ENCODE results near the gene RIPPLY3.
"Not testable (repeated sequence)": the region's sequence is repeated elsewhere in the genome, so short reads cannot be mapped to it uniquely, and the experiment has no call there.

RIPPLY3 gene

DNA sequence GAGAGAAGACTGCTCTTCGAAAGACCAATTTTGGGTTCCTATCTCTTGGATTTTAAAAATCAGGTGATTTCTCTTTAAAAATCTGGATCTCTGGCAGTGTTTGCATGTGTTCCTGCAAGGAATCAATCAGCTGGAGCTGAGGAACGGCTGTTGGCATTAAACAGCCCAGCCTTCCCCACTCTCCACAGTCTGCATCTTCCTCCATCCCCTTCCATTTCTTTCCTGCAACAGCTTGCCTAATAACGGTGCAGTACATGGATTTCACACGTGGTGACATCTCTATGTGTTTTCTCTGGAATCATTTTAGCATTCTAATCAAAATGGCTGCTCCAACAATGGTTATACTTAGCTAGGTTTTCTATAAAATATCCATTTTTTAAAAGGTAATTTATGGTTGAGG lies 20.0 kb downstream of the RIPPLY3 start:
- H3K4me3 Mint-ChIP-seq: no peak overlapping the region
- H3K27ac Mint-ChIP-seq: no peak overlapping the region
- peaks cover 4% of the 10 kb centered on the region for H3K27me3 Mint-ChIP-seq
- DNase-seq (ENCODE audit: low spot score in 2 of 2) (no peak), ATAC-seq (ENCODE audit: low read depth) (no peak)
- H3K9me3 Mint-ChIP-seq: peaks cover 2% of the 10 kb centered on the region
- peaks cover 5% of the 10 kb centered on the region for H3K36me3 Mint-ChIP-seq
- no peaks in the 10 kb centered on the region for H3K4me1 Mint-ChIP-seq

DNA sequence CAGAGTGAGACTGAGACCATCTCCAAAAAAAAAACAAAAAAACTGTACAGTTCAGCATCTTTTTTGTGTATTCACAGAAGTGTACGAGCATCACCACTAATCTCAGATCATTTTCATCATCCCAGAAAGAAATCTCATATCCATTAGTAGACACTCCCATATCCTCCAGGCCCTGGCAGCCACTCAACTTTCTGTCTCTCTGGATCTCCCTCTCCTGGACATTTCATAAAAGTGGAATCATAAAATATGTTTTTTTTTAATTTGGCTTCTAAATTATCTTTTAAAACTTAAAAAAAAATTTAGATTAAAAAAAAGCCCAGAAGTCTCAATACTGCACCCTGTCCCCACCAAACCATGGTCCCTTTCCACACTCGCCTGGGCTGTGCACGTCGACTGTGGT lies 22.1 kb downstream of the RIPPLY3 start:
- DNase-seq (ENCODE audit: low spot score in 2 of 2) (no peak), ATAC-seq (ENCODE audit: low read depth) (no peak)
- no peak overlapping the region for H3K27ac Mint-ChIP-seq
- H3K27me3 Mint-ChIP-seq: peaks cover 4% of the 10 kb centered on the region
- H3K4me1 Mint-ChIP-seq: no peaks in the 10 kb centered on the region
- H3K4me3 Mint-ChIP-seq: no peak overlapping the region
- H3K9me3 Mint-ChIP-seq: no peaks in the 10 kb centered on the region
- peaks cover under 1% of the 10 kb centered on the region for H3K36me3 Mint-ChIP-seq

DNA sequence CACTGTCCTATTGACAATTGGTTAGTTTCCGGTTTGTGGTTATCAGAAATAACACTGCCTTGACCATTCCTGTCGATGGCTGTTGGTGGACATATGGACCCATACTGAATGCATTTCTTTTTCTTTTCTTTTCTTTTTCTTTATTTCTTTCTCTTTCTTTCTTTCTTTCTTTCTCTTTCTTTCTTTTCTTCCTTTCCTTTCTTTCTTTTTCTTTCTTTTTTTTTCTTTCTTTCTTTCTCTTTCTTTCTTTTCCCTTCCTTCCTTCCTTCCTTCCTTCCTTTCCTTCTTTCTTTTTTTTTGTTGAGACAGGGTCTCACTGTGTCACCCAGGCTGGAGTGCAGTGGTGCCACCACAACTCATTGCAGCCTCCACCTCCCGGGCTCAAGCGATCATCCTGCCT lies 24.4 kb downstream of the RIPPLY3 start:
- Mint-ChIP-seq H3K4me1 (no peaks in the 10 kb centered on the region), H3K27me3 (peaks cover 4% of the 10 kb centered on the region), H3K9me3 (no peaks in the 10 kb centered on the region), H3K4me3 (no peak overlapping the region), H3K36me3 (no peaks in the 10 kb centered on the region), H3K27ac (no peak overlapping the region)
- DNase-seq (ENCODE audit: low spot score in 2 of 2): no peak
- no peak for ATAC-seq (ENCODE audit: low read depth)

DNA sequence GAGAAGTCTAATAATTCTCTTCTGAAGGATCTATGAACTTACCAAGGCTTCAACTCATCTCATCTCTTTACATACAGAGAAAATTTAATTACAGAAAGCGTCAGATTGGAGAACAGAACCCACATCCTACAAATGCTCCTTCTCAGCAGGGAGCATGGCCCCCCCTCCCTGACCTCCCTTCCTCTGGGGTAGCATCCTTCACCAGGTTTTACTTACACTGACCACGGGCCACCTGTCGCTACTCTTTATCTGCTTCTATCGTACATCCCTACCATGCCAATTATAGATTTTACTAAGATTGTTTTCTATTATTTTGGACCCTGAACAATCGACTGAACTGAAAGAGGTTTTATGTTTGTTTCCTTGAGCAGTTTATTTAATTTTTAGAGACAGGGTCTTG lies 25.8 kb downstream of the RIPPLY3 start:
- Mint-ChIP-seq H3K27me3 (peaks cover 1% of the 10 kb centered on the region), H3K4me1 (no peaks in the 10 kb centered on the region), H3K27ac (no peak overlapping the region), H3K36me3 (no peaks in the 10 kb centered on the region), H3K9me3 (no peaks in the 10 kb centered on the region), H3K4me3 (no peak overlapping the region)
- ATAC-seq (ENCODE audit: low read depth) (no peak), DNase-seq (ENCODE audit: low spot score in 2 of 2) (no peak)

DNA sequence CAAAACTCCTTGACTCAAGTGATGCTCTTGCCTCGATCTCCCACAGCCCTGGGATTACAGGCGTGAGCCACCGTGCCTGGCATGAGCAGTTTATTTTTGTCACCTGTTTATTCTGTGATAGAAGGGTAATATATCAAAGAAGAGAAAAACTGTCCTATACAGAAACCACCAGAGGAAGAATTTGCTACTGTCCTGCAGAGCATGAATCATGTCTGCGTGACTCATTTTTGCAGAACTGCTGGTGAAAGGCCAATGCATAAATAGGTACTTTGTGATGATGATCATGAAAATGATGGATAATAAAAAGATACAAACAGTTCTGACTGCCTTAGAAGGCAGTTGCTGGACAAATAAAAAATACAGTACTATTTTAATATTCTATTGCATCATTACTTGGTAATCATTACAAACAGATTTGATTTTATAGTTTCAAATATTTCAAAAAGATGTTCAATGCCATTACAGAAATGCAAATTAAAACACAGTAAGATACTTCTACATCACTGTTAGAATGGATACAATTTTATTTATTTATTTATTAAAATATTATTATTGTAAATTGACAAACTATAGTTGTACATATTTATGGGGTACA lies 26.5 kb downstream of the RIPPLY3 start:
- H3K36me3 Mint-ChIP-seq: no peaks in the 10 kb centered on the region
- no peaks in the 10 kb centered on the region for H3K4me1 Mint-ChIP-seq
- H3K27me3 Mint-ChIP-seq: peaks cover 1% of the 10 kb centered on the region
- no peak overlapping the region for H3K4me3 Mint-ChIP-seq
- ATAC-seq (ENCODE audit: low read depth): no peak
- no peak overlapping the region for H3K27ac Mint-ChIP-seq
- DNase-seq (ENCODE audit: low spot score in 2 of 2): no peak
- no peaks in the 10 kb centered on the region for H3K9me3 Mint-ChIP-seq

DNA sequence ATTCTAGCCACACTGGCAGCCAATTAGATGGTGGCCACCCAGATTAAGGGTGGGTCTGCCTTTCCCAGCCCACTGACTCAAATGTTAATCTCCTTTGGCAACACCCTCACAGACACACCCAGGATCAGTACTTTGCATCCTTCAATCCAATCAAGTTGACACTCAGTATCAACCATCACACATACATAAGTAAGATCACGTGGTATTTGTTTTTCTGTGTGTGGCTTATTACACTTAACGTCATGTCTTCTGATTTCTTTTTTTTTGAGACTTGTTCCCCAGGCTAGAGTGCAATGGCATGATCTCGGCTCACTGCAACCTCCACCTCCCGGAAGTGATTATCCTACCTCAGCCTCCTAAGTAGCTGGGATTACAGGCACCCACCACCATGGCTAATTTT lies 27.9 kb downstream of the RIPPLY3 start:
- not testable (repeated sequence) for H3K27me3 Mint-ChIP-seq; H3K4me1 Mint-ChIP-seq; H3K36me3 Mint-ChIP-seq; ATAC-seq (ENCODE audit: low read depth); H3K27ac Mint-ChIP-seq; H3K4me3 Mint-ChIP-seq; DNase-seq (ENCODE audit: low spot score in 2 of 2); H3K9me3 Mint-ChIP-seq

DNA sequence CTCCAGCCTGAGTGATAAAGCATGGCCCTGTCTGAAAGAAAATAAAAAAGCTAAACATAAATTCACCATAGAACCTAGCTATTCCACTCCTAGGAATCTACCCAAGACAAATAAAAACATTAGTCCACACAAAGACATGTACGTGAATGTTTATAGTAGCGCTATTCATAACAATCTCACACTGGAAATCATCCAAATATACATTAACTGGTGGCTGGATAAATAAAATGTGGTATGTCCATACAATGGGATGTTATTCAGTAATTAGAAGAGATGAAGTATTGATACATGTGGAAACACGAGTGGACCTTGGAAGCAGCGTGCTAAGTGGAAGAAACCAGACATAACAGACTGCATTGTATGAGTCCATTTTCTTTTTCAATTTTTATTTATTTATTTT lies 29.7 kb downstream of the RIPPLY3 start:
- Mint-ChIP-seq H3K27me3 (peaks cover 2% of the 10 kb centered on the region), H3K4me1 (no peaks in the 10 kb centered on the region), H3K4me3 (no peak overlapping the region), H3K36me3 (no peaks in the 10 kb centered on the region), H3K9me3 (no peaks in the 10 kb centered on the region), H3K27ac (no peak overlapping the region)
- no peak for DNase-seq (ENCODE audit: low spot score in 2 of 2)
- no peak for ATAC-seq (ENCODE audit: low read depth)

DNA sequence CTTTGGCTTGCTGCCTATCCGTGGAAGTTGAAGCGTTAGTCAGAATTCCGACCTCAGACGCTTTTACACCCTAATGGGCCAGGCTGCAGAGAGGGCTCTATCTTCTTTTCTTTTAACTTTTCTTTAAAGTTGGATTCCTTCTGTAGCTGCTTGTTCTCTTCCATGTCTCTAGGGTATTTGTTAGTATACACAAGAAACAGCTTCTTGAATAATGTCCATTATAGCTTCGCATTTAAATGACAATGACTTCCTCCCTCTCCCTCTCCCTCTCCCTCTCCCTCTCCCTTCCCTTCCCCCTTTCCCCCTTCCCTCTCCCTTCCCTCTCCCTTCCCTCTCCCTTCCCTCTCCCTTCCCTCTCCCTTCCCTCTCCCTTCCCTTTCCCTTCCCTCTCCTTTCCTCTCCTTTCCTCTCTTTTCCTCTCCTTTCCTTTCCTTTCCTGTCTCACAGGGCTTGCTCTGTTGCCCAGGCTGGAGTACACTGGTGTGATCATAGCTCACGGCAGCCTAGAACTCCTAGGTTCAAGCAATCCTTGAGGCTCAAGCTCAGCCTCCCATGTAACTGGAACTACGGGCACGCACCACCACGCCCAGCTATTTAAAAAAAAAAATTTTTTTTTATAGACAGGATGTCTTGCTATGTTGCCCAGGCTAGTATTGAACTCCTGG lies 33.0 kb downstream of the RIPPLY3 start:
- H3K9me3 Mint-ChIP-seq: no peaks in the 10 kb centered on the region
- no peaks in the 10 kb centered on the region for H3K36me3 Mint-ChIP-seq
- H3K27me3 Mint-ChIP-seq: peaks cover 6% of the 10 kb centered on the region
- H3K4me3 Mint-ChIP-seq: no peak overlapping the region
- ATAC-seq (ENCODE audit: low read depth) (no peak), DNase-seq (ENCODE audit: low spot score in 2 of 2) (no peak)
- peaks cover under 1% of the 10 kb centered on the region for H3K4me1 Mint-ChIP-seq
- H3K27ac Mint-ChIP-seq: no peak overlapping the region

DNA sequence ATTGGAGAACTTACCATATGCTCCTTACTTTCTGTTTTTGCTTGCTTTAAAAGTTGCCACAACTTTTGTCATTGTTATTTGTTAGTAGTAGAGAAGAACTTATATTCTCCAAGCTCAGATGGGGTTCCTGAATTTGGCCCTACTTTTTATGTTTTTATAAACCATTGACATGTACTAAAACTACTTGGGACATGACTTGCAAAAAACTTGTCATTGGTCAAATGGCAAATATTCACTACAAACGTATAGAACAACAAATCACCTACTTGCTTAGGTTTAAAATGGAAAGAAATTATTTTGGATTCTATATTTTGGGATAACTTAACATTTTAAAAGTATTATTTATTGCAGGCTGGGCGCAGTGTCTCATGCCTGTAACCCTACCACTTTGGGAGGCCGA lies 33.7 kb downstream of the RIPPLY3 start:
- no peak overlapping the region for H3K27ac Mint-ChIP-seq
- peaks cover 7% of the 10 kb centered on the region for H3K4me1 Mint-ChIP-seq
- no peaks in the 10 kb centered on the region for H3K9me3 Mint-ChIP-seq
- no peaks in the 10 kb centered on the region for H3K36me3 Mint-ChIP-seq
- H3K27me3 Mint-ChIP-seq: peaks cover 6% of the 10 kb centered on the region
- H3K4me3 Mint-ChIP-seq: no peak overlapping the region
- no peak for ATAC-seq (ENCODE audit: low read depth)
- DNase-seq (ENCODE audit: low spot score in 2 of 2): no peak

DNA sequence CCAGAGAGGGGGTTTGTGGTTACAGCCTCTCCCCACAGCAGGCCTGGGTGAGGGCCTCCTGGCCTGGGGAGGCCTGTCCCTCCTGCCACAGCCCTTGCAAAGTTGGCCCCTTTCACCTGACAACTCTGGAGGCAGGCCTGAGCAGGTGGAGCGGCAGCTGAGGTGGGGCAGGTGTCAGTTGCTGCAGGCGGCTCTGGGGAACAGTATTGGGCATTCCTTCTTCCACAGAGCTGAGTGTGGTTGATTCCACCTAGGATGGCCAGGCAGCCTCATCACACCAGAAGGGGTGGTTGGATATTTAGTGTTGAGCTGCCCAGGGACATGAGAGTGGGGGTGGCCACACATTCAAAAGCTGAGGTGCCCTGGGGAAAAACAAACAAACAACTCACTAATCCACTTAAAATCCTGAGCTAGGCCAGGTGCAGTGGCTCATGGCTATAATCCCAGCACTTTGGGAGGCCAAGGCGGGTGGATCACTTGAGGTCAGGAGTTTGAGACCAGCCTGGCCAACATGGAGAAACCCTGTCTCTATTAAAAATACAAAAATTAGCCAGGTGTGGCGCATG lies 35.3 kb downstream of the RIPPLY3 start:
- Mint-ChIP-seq H3K27me3 (peaks cover 12% of the 10 kb centered on the region), H3K9me3 (no peaks in the 10 kb centered on the region), H3K27ac (no peak overlapping the region), H3K4me1 (peaks cover 8% of the 10 kb centered on the region), H3K36me3 (no peaks in the 10 kb centered on the region), H3K4me3 (no peak overlapping the region)
- DNase-seq (ENCODE audit: low spot score in 2 of 2) (no peak), ATAC-seq (ENCODE audit: low read depth) (no peak)

DNA sequence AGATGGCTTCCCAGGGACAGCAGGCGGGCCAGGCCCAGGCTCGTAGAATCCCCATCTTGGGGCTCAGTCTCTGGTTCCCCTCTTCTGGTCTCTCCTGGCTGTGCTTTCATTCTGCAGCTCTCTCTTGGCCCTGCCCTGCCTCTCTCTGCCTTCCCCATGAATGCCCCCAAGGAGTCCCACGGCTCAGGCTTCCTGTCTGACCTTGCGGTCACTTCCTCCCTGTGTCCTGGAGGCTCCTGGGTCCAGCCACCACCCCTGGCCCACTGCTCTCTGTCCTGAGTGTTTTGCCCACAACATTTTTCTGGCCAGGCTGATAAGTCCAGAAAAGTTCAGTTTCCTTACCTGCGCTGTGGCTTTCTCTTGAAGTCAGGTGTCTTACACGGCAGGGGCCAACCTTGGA lies 37.3 kb downstream of the RIPPLY3 start:
- Mint-ChIP-seq H3K4me1 (peaks cover 8% of the 10 kb centered on the region), H3K4me3 (no peak overlapping the region), H3K27ac (no peak overlapping the region), H3K9me3 (no peaks in the 10 kb centered on the region), H3K27me3 (peaks cover 12% of the 10 kb centered on the region), H3K36me3 (no peaks in the 10 kb centered on the region)
- DNase-seq (ENCODE audit: low spot score in 2 of 2): no peak
- no peak for ATAC-seq (ENCODE audit: low read depth)

DNA sequence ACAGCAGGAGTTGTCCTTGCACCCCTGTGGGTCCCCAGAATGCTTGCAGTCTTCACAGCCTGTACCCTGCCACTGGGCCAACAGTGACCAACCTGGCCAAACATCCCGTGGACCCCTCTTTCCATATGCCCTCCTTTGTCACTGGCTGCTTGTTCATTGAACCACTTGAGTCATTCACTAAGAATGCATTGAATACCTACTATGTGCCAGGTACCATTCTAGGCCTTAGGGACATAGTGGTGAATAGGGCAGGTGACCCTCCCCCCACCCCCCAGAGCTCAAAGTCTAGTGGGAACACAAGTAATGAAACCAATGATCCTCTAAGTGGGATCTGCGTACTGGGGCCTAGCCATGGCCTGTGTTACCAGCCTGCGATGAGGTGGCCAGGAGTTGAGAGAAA lies 38.1 kb downstream of the RIPPLY3 start:
- Mint-ChIP-seq H3K27ac (no peak overlapping the region), H3K4me1 (peaks cover 8% of the 10 kb centered on the region), H3K27me3 (peaks cover 11% of the 10 kb centered on the region), H3K36me3 (no peaks in the 10 kb centered on the region), H3K9me3 (no peaks in the 10 kb centered on the region), H3K4me3 (no peak overlapping the region)
- ATAC-seq (ENCODE audit: low read depth): no peak
- DNase-seq (ENCODE audit: low spot score in 2 of 2): no peak

DNA sequence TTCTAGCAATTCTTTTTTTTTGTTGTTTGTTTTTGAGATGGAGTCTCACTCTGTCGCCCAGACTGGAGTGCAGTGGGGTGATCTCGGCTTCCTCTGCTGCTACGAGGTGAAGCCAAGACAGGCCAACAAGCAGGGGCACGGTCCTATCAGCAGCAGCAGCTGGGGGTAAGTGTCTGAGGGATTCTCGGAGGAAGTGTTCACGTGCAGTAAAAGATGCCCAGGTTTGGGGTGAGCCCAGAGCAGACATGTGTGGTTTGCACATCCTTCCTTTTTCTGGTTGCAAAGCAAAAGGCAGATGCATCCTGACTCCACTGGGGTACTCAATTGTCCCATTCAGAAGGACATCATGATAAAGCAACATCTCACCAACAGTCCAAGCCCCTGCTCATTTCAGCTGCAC lies 38.6 kb downstream of the RIPPLY3 start:
- peak; percentile 93 for ATAC-seq (ENCODE audit: low read depth)
- Mint-ChIP-seq H3K27ac (no peak overlapping the region), H3K4me3 (no peak overlapping the region)

DNA sequence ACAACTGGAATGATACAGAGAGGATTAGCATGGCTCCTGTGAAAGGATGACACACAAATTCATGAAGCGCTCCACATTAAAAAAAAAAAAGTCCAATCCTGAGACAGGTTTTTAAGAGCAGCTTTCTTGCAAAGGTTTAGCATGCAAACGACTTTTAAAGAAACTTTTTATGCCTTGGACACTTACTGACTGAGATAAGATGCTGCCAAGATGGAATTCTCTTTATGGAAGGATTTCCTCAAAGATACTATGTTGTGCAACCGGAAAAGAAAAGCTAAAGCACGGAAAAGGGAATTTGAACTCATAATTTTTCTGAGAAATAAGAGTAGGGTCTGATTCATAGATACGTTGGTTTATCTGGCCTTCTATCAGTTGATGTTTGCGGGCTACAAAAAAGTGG lies 39.1 kb downstream of the RIPPLY3 start:
- ATAC-seq (ENCODE audit: low read depth) (no peak), DNase-seq (ENCODE audit: low spot score in 2 of 2) (no peak)
- H3K4me3 Mint-ChIP-seq: no peak overlapping the region
- no peak overlapping the region for H3K27ac Mint-ChIP-seq
- H3K4me1 Mint-ChIP-seq: peaks cover 8% of the 10 kb centered on the region
- H3K36me3 Mint-ChIP-seq: no peaks in the 10 kb centered on the region
- peaks cover 17% of the 10 kb centered on the region for H3K27me3 Mint-ChIP-seq
- no peaks in the 10 kb centered on the region for H3K9me3 Mint-ChIP-seq

More for the DNA sequence above, 38.6 kb downstream of the RIPPLY3 start:
- H3K4me1 Mint-ChIP-seq: peaks cover 8% of the 10 kb centered on the region
- H3K27me3 Mint-ChIP-seq: peaks cover 15% of the 10 kb centered on the region
- no peak for DNase-seq (ENCODE audit: low spot score in 2 of 2)
- H3K36me3 Mint-ChIP-seq: no peaks in the 10 kb centered on the region
- H3K9me3 Mint-ChIP-seq: no peaks in the 10 kb centered on the region

DNA sequence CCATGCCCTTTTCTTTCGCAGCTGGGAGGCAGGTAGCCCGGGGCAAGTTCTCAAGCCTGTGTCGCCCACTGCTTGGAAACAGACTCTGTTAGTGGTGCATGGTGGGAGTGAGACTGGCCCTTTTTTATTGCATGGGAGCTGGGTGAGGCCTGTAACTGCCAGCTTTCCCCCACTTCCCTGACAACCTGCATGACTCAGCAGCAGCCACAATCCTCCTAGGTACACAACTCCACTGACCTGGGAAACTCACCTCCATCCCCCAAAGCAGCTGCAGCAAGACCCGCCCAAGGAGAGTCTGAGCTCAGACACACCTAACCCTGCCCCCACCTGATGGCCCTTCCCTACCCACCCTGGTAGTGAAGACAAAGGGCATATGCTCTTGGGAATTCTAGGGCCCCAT lies 40.6 kb downstream of the RIPPLY3 start:
- no peaks in the 10 kb centered on the region for H3K9me3 Mint-ChIP-seq
- no peaks in the 10 kb centered on the region for H3K36me3 Mint-ChIP-seq
- H3K4me1 Mint-ChIP-seq: peaks cover 8% of the 10 kb centered on the region
- H3K27me3 Mint-ChIP-seq: peaks cover 17% of the 10 kb centered on the region
- H3K4me3 Mint-ChIP-seq: no peak overlapping the region
- ATAC-seq (ENCODE audit: low read depth) (no peak), DNase-seq (ENCODE audit: low spot score in 2 of 2) (no peak)
- no peak overlapping the region for H3K27ac Mint-ChIP-seq

All from memory B cell (primary cell).